GM21526 (cell line): Measurements from ENCODE around the gene RALBP1.

Experiments used
- ATAC-seq: cut with Tn5 transposase; IDR thresholded peaks from one replicate; pipeline ENCODE4 v1.9.1; 2021; ENCODE audit warnings: moderate library complexity; ENCODE audit not compliant: unreplicated experiment, low FRiP score

The RALBP1 gene

GRCh38 chr18:9506046-9506792, 30.9 kb downstream of the RALBP1 start:
- no peak for ATAC-seq

GRCh38 chr18:9507565-9508088, 32.3 kb downstream of the RALBP1 start:
- no peak for ATAC-seq

- no peak for ATAC-seq
These were observed 33.2 kb downstream of the RALBP1 start for GRCh38 chr18:9508446-9509025.

- no peak for ATAC-seq
These were observed 38.7 kb downstream of the RALBP1 start for GRCh38 chr18:9513971-9514512.

GRCh38 chr18:9516437-9517064, 41.2 kb downstream of the RALBP1 start:
- ATAC-seq = no peak

GRCh38 chr18:9517869-9518268, 42.6 kb downstream of the RALBP1 start:
- no peak for ATAC-seq

- no peak for ATAC-seq
These were observed 44.1 kb downstream of the RALBP1 start for GRCh38 chr18:9519399-9519798.

GRCh38 chr18:9520666-9521065, 45.4 kb downstream of the RALBP1 start:
- no peak for ATAC-seq

GRCh38 chr18:9521770-9522169, 46.5 kb downstream of the RALBP1 start:
- ATAC-seq = no peak

GRCh38 chr18:9522952-9523351, 47.6 kb downstream of the RALBP1 start:
- ATAC-seq = no peak

GRCh38 chr18:9526458-9526857, 51.1 kb downstream of the RALBP1 start:
- ATAC-seq = no peak

GRCh38 chr18:9530226-9531009, 55.1 kb downstream of the RALBP1 start:
- ATAC-seq = no peak

GRCh38 chr18:9531791-9532410, 56.6 kb downstream of the RALBP1 start:
- no peak for ATAC-seq

- ATAC-seq = no peak
These were observed 59.5 kb downstream of the RALBP1 start for GRCh38 chr18:9534844-9535243.

GRCh38 chr18:9535430-9535991, 60.2 kb downstream of the RALBP1 start:
- no peak for ATAC-seq

GRCh38 chr18:9536354-9537152, 61.2 kb downstream of the RALBP1 start:
- ATAC-seq = no peak

GRCh38 chr18:9537677-9538076, 62.4 kb downstream of the RALBP1 start:
- no peak for ATAC-seq

GRCh38 chr18:9539283-9539682, 64.0 kb downstream of the RALBP1 start:
- ATAC-seq = no peak

- ATAC-seq = no peak
These were observed 64.6 kb downstream of the RALBP1 start for GRCh38 chr18:9539938-9540337.
